ENCODE measurements around the gene UGT1A7.

Gene UGT1A7

GRCh38 chr2:233671290-233672161 is 10.2 kb upstream of the UGT1A7 start, which contains the start of gene UGT1A9:
TSS of gene UGT1A9 (plus strand) at chr2:233671898. CDS start at chr2:233671935, 37 bp downstream.
- TF ChIP-seq EZH2phosphoT487 (conservative IDR thresholded peaks at IDR 0.05; ENCODE audit: low read length) (no peak), CTCF (IDR thresholded peaks at IDR 0.05; ENCODE audit: insufficient read depth, low read length, poor library complexity, severe bottlenecking) (no peak)
- Histone ChIP-seq H3F3A (ENCODE audit: insufficient read depth) (no peaks in the 10 kb centered on the region), H3K9me2 (replicated peaks; ENCODE audit: insufficient read depth, low read length) (no peaks in the 10 kb centered on the region), H3K36me3 (ENCODE audit: low read length) (no peaks in the 10 kb centered on the region), H3K27ac (ENCODE audit: low read depth, low read length) (no peak within 1 kb of the TSS), H3K9me3 (ENCODE audit: insufficient read depth, low read length) (no peaks in the 10 kb centered on the region), H3K4me3 (ENCODE audit: insufficient read depth, low read length, poor library complexity, severe bottlenecking) (no peak within 1 kb of the TSS), H3K9ac (ENCODE audit: low read length) (no peak within 1 kb of the TSS), H4K20me1 (ENCODE audit: low read depth, low read length) (no peaks in the 10 kb centered on the region), H3K27me3 (ENCODE audit: low read length) (no peaks in the 10 kb centered on the region), H3K79me2 (ENCODE audit: insufficient read depth, low read length) (no peaks in the 10 kb centered on the region), H3K4me2 (ENCODE audit: low read depth, low read length, poor library complexity, severe bottlenecking) (no peak within 1 kb of the TSS), H2AFZ (ENCODE audit: low read depth, low read length, severe bottlenecking) (no peak within 1 kb of the TSS)

GRCh38 chr2:233672886-233673285 is 8.8 kb upstream of the UGT1A7 start:
- Histone ChIP-seq H3K9me2 (replicated peaks; ENCODE audit: insufficient read depth, low read length) (no peaks in the 10 kb centered on the region), H3F3A (ENCODE audit: insufficient read depth) (no peaks in the 10 kb centered on the region)

GRCh38 chr2:233673896-233674295 is 7.8 kb upstream of the UGT1A7 start:
- no peaks in the 10 kb centered on the region for H3K27me3 ChIP-seq (ENCODE audit: low read length)
- no peaks in the 10 kb centered on the region for H3K9me3 ChIP-seq (ENCODE audit: insufficient read depth, low read length)
- H3K36me3 ChIP-seq (ENCODE audit: low read length): no peaks in the 10 kb centered on the region
- H3K4me2 ChIP-seq (ENCODE audit: low read depth, low read length, poor library complexity, severe bottlenecking): no peak overlapping the region
- H3K9ac ChIP-seq (ENCODE audit: low read length): no peak overlapping the region
- no peak overlapping the region for H3K4me3 ChIP-seq (ENCODE audit: insufficient read depth, low read length, poor library complexity, severe bottlenecking)
- H4K20me1 ChIP-seq (ENCODE audit: low read depth, low read length): no peaks in the 10 kb centered on the region
- H2AFZ ChIP-seq (ENCODE audit: low read depth, low read length, severe bottlenecking): no peak overlapping the region
- no peaks in the 10 kb centered on the region for H3K79me2 ChIP-seq (ENCODE audit: insufficient read depth, low read length)
- H3K27ac ChIP-seq (ENCODE audit: low read depth, low read length): no peak overlapping the region
- no peaks in the 10 kb centered on the region for H3F3A ChIP-seq (ENCODE audit: insufficient read depth)
- TF ChIP-seq EZH2phosphoT487 (conservative IDR thresholded peaks at IDR 0.05; ENCODE audit: low read length): no peak
- TF ChIP-seq CTCF (IDR thresholded peaks at IDR 0.05; ENCODE audit: insufficient read depth, low read length, poor library complexity, severe bottlenecking): no peak
- no peaks in the 10 kb centered on the region for H3K9me2 ChIP-seq (replicated peaks; ENCODE audit: insufficient read depth, low read length)

More at GRCh38 chr2:233672886-233673285, 8.8 kb upstream of the UGT1A7 start:
- H3K27ac ChIP-seq (ENCODE audit: low read depth, low read length): no peak overlapping the region
- no peaks in the 10 kb centered on the region for H3K79me2 ChIP-seq (ENCODE audit: insufficient read depth, low read length)
- no peak overlapping the region for H3K4me3 ChIP-seq (ENCODE audit: insufficient read depth, low read length, poor library complexity, severe bottlenecking)
- no peak for TF ChIP-seq CTCF (IDR thresholded peaks at IDR 0.05; ENCODE audit: insufficient read depth, low read length, poor library complexity, severe bottlenecking)
- no peak for TF ChIP-seq EZH2phosphoT487 (conservative IDR thresholded peaks at IDR 0.05; ENCODE audit: low read length)
- no peaks in the 10 kb centered on the region for H3K36me3 ChIP-seq (ENCODE audit: low read length)
- H3K9me3 ChIP-seq (ENCODE audit: insufficient read depth, low read length): no peaks in the 10 kb centered on the region
- H2AFZ ChIP-seq (ENCODE audit: low read depth, low read length, severe bottlenecking): no peak overlapping the region
- H3K4me2 ChIP-seq (ENCODE audit: low read depth, low read length, poor library complexity, severe bottlenecking): no peak overlapping the region
- no peak overlapping the region for H3K9ac ChIP-seq (ENCODE audit: low read length)
- no peaks in the 10 kb centered on the region for H3K27me3 ChIP-seq (ENCODE audit: low read length)
- H4K20me1 ChIP-seq (ENCODE audit: low read depth, low read length): no peaks in the 10 kb centered on the region
